HG02642 (cell line): ENCODE measurements around the gene CRISP3.
"Not testable (repeated sequence)": the region's sequence is repeated elsewhere in the genome, so short reads cannot be mapped to it uniquely, and the experiment has no call there.

Source experiments
- ATAC-seq: cut with Tn5 transposase; IDR thresholded peaks from one replicate; pipeline ENCODE4 v1.9.1; 2021; ENCODE audit warnings: mild to moderate bottlenecking; ENCODE audit not compliant: unreplicated experiment, poor library complexity

The CRISP3 gene, protein sequence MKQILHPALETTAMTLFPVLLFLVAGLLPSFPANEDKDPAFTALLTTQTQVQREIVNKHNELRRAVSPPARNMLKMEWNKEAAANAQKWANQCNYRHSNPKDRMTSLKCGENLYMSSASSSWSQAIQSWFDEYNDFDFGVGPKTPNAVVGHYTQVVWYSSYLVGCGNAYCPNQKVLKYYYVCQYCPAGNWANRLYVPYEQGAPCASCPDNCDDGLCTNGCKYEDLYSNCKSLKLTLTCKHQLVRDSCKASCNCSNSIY

DNA sequence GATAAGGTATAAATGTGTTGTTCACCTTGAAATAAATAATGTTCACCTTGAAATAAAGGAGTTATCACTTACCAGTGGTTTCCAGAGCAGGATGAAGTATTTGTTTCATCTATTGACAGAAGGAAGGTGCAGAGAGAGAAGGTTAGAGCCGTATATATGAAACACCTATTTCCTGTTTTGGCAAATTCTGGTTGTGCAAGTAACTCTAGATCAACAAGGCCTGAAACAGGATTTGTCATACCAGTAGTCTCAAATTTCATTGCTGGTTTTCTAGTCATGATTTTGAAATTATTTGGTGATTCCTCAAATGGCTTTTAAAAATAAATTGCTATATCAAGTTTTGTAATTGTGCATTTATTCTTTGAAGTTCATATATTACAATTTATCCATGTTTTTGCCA, at the start of gene CRISP3:
Gene CRISP3, minus strand, starts transcription at position 130 of the 400 bp plus-strand sequence. Its CDS starts 21 bp downstream, at position 109.
- ATAC-seq = no peak

DNA sequence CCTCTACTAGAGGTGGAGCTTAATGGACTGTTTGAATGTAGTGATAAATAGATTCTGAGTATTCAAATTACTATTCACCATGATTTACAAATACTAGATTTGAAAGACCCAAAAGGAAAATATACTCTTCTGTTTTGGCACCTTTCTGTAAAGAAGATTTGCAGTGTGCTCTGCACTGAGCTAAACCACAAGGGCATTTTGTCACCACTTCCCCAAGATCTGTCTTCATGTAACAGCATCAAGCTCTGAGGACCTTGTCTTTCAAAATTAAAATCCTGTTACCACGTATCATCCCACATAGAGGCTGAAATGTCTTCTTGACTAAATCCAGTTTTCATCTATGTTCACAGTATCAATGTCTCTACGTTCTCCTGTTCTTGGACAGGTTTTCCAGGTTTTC, 46.2 kb upstream of the CRISP3 start:
- no peak for ATAC-seq

DNA sequence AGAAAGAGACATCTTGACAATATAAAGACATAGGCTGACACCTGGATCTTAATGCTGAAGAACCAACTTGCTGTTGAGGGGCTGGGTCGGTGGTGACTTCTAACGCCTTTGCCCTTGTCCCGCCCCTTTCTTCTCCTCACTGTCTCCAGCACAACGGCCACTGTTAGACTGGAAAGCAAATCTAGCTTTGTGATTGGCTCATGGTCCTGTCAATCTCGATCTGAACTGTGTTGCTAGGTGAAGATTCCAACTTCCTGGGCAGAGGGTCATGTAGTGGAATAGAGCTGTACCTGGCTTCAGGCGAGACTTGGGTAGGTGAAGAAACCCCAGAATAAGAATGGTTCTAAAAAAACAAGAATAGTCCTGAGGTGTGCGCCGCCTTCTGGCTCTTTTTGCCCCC, 43.0 kb upstream of the CRISP3 start, which contains the start of gene PGK2:
Gene PGK2, minus strand, starts transcription at position 110 of the 400 bp plus-strand sequence. Its CDS starts 98 bp downstream, at position 12.
- no peak for ATAC-seq

DNA sequence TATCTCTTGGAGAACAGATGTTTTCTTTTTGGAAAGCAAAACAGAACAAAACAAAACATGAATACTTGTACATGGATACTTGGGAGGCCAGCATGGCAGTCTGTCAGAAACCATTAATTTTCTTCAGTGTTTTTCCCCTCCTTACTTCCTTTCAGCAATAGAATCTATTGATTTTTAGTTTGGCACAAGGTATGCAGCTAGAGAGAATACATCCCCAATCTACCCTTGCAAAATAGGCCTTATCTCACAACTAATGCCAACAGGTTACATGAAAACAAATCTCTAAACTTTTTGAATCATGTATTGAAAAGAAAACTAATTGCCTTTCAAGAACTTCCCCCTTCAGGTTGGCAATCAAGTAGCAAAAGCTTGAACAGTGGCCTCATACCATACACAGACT, 40.1 kb upstream of the CRISP3 start:
- ATAC-seq = no peak

DNA sequence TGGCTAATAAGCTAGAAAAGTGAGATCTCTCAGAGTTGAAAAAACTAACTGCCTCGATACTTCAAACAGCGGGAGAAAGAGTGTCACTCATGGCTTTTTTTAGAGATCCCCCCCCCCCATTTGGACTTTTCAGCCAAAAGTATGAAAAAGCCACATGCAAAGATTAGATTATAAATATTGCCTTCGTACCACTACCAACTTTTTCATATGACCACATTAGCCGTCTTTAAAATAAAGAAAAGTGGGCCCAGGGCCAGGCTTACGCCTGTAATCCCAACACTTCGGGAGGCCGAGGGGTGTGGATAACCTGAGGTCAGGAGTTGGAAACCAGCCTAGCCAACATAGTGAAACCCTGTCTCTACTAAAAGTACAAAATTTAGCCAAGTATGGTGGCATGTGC, 38.5 kb upstream of the CRISP3 start:
- ATAC-seq = no peak

DNA sequence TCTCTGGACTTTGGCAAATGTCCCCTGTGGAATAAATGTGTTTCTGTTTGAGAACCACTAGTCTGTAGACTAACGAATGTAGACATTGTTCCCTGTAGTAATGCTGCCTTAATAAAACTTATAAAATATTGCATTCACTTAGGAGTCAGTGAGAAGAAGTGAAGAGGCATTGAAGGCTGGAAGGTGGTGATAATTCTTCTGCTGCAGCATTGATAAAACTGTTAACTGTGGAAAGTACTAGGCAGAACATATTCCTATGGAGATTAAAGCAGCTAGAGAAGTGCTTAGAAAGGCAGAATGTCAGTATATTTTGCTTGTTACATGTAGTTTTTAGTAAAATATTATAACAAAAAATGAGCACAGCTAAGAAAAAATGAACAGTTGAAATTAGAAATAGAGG, 38.1 kb upstream of the CRISP3 start:
- no peak for ATAC-seq

DNA sequence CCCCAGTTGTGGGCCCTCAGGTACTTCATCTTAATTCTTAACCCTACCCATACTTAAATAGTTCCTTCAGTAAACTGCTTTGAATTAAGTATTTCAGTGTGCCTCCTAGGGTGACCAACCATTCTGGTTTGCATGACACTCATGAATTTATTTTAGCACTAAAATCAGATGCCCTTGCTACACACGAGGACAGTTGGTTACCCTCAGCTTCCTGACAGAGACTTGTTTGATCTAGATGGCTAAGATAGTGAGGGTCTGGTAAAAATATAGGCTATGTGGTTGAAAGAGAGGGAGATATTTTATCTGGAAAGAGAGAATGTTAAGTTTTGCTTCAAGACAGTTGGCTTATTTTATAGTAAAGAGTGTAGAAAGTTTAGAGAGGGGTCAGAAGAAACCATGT, 32.3 kb upstream of the CRISP3 start:
- ATAC-seq = no peak

DNA sequence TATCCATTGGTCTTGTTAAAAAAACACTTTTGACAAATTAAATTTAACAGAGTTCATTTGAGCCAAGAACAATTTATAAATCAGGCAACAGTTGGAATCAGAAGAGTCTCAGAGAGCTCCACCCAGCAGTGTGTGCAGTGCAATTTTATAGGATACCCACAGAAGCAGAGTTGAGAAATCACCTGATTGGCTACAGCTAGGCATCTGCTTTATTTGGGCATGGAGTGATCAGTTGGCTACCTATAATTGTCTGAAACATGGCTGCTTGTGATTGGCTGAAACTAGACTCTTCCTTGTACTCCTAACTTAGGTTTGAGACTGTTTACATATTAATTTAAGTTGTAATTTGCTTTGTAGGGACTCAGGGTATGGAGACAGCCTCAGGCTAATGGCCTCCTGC, 30.9 kb upstream of the CRISP3 start:
- no peak for ATAC-seq

DNA sequence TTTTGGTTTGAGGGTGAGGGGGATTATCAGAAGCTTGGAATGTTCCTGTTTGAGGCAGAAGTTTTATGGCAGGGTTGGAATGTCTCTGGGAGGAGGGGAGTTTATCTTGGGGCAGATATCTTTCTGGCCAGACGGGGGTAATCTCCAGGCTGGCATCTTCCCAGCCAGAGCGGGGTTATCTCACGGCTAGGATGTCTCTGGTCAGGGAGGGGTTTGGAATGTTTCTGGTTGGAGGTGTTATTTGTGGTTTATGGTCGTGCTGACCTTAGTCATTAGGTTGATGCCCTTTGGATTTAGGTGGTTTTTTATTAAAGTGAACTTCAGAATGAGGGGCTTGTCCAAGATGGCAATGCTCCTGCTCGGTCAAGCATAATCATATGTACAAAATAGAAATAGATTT, 28.1 kb upstream of the CRISP3 start:
- ATAC-seq = no peak

DNA sequence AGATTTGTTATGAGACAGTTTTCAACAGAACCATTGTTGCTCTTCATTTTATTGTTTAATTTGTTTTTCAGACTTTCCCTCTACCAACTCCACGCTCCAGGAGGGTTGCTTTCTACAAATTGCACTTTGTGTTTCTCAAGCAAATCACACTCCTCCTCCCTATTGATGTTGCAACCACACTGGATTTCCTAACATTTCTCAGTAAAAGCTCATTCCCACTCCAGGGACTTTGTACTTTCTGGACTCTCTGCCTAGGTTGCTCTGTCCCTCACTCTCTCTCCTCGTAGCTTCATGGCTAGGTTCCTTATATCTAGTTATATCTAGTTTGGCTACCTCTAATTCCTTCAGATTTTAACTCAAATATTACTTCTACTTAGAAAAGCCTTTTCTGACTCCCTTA, 22.6 kb upstream of the CRISP3 start:
- ATAC-seq = no peak

DNA sequence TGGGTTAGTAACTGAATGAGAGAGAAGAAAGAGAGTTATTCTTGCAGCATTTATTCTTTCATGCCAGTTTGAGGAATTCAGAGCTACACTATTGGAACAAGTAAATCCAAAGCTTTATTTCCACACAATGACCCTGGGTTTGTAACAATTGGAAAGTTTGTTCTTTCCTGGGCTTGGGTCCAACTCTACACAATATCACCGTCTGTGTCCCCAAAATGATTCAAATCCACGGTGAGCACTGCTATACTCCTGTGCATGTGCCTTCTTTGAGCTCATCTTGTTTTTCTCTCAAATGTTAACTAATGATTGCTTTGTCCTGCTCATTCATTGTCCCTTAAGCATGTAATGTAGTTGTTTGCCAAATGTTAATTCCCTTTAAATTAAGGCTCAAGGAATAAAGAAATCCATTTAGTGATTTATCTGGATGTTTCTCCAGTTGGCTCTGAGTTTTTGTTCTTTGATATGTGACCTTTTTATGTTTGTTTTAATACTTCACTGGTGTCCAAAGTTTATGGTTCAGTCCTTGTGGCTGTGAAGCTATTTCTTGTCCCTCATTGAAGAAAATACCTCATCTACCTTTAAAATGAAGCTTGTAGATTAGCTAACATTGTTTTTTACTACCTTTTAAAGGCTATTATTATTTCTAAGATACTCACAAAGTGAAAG, 20.5 kb upstream of the CRISP3 start:
- ATAC-seq = no peak

DNA sequence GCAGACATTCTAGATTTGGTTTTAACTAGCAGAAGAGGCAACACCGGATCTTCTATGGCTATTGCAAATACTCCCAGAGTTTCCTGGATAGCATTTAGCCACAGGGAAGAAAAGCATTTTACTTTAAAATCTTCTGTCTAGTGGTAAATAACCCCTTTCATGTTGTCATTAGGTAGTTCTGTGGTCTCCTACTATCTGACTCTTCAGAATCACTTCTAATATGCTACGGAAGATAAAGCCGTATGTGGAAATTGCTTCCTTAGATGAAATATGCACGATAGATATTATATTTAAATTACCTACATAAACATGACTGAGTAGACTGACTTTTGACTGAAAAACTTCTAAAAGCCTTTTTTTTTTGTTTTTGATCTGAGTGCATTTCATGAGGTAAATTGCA, 759 bp downstream of the CRISP3 start:
- no peak for ATAC-seq

DNA sequence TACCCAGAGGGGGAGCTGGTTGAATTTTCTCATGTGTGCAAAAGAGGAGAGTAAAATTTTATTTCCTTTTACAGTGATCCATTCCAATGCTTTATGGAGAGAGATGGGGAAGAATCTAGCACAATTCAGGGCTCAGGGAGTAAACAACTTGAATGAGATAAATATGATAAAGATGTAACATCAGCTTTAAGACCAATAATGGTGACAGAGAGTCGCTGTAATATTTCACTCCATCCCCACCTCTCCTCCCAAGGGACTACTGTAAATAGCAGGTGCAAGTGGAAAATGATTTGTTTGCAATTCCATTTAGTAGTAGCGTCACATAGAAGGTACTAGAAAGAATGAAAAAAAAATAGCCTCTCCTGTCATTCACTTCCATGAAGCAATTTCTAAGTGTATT, 4.8 kb downstream of the CRISP3 start:
- ATAC-seq = no peak

DNA sequence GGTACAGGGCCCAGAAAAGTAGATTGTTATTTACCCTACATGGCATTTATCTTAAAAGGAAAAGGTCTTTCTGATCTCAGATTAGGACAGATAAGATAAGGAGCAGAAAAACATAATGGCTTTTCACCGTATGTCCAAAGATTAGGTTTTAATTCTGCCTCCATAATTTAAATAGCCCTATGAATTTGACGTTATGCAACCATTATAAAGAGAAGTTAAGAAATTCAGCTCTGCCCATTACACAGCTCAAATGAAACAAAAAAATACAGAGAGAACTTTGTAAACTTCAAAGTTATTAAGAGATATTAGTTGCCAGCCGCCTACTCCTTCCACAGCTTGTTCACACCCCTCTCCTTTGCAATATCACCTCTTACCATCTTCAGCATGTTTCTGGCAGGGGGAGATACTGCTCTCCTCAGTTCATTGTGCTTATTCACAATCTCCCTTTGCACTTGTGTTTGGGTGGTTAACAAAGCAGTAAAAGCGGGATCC, 8.1 kb downstream of the CRISP3 start:
- no peak for ATAC-seq

DNA sequence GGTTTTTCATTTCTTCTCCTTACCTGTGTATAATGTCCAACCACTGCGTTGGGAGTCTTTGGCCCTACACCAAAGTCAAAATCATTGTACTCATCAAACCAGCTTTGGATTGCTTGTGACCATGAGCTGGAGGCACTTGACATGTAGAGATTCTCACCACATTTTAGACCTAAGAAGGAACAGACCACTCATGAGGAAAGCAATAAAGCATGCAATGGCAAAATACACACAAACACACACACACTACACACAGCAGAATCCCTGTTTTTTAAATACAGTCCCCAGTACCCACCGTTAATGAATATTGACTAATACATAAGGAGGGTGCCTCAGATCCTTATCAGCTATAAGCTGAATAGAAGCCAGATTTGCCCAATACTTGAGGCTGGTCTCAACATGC, 10.5 kb downstream of the CRISP3 start:
- ATAC-seq = no peak

DNA sequence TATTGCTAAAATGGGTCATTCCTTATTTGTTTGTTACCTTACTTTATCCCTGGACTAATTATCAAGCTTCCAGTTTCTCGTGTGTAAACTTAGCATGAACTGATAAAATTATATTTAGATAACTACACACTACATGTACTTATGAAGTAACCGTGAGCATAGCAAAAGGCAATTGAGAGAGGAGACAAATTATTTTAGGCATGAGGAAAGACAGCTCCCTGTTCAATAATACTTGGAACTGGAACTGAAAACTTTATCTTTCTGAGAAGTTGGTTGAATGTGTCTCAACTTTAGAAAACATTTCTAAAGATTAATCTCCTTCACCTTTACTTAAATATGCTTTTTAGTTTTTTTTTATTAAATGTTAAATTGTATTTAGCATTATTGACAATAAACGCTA, 11.4 kb downstream of the CRISP3 start:
- no peak for ATAC-seq

DNA sequence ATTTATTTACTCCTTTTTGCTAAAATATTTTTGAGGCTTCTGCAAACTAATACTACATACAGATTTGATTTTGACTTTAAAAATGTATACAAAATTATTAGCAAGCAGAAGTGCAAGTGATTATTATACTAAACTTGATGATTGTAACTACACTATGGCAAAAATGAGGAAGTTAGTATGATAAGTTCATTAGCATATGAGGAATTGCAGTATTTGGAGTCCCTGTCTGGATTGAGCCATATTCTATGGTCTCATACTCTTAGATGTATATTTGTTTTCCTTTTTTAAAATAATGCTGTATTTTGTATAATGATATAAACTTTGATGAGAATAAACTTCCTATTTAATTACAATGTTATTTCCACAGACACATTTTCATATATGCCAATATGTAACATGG, 13.9 kb downstream of the CRISP3 start:
- ATAC-seq = no peak

DNA sequence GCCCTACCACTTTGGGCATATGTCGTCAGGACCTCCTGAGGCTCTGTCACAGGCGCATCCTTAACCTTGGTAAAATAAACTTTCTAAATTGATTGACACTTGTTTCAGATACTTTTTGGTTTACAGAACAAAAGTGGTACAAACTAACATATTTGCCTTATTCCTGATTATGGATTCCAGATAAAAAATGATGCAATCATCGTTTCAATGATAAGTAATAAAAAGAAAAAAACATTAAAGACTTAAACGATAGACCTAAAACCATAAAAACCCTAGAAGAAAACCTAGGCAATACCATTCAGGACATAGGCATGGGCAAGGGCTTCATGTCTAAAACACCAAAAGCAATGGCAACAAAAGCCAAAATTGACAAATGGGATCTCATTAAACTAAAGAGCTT, 20.3 kb downstream of the CRISP3 start:
- ATAC-seq = not testable (repeated sequence)

DNA sequence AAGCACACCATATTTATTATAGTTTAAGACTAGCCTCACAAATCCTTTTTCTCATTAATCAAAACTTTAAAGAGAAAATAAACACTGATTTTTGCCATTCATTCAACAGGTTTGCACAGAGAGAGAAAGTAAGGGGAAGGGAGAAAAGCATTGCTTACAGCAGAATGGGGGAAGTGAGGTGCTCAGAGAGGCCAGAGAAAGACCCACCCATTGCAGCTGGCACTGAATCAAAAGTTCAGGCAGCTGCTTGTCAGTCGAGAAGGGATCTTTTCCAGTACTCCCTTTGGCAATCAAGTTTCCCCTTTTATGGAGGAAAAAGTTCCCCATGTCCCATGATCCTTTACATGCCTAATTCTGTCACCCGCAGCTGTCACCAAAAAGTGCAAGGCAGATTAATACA, 22.9 kb downstream of the CRISP3 start:
- no peak for ATAC-seq

DNA sequence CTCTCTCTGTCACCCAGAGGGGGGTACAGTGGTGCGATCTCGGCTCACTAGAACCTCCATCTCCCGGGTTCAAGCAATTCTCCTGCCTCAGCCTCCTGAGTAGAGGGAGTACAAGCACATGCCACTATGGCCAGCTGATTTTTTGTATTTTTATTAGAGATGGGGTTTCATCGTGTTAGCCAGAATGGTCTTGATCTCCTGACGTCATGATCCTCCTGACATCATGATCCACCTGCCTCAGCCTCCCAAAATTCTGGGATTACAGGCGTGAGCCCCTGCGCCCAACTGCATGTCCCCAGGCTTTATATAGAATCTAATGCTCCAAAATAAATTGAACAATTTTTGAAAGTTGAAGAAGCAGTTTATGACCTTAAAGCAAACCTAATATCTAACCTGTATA, 23.8 kb downstream of the CRISP3 start:
- ATAC-seq = no peak

DNA sequence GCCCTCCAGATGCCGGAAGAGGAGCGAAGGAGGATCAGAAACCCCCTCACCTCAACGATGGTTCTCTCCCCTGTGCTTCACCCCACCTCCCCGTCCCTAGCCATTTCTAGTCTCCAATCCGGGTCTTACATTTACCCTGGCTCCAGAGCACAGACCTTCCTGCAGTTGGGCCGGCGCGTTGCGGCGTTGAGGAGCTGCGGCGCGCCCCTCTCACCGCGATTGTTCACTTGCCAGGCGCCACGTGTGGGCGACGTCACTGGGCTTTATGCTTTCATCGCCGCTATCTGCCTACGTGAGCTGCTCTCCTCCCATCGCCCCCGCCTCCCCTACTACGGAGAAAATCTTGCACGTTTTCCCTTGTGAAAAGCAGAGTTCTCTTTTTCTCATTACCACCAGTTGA, 30.8 kb downstream of the CRISP3 start, which contains the start of gene CRISP2:
Gene CRISP2, minus strand, starts transcription at position 198 of the 400 bp plus-strand sequence. CDS start 4,347 bp downstream, outside the sequence.
- ATAC-seq = no peak

DNA sequence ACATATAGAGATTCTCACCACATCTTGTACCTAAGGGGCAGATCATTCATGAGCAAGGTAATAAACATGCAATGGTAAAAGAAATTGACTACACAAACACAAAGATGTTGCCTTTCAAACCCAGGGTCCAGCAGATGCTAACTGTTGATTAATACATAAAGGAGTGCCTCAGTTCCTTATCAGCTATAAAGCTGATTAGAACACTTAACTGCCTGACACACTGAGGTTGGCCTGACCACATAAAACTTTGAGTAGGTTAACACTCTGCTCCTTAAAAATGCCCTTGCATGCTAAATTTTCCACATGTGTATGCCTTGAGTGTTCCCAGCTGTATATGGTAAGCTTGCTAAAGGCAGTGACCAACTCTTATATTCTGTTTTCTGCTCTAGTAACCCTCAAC, 45.7 kb downstream of the CRISP3 start:
- no peak for ATAC-seq
